Measurements from ENCODE around the gene ALG12. TPM values are rescaled to one million over a fixed set of nuclear protein-coding genes. Genes with fewer than 3 reads are reported as not detected.

The ALG12 gene
- total RNA-seq, 2 donors from 2014 or later, result 19.7 to 26.2 TPM

DNA sequence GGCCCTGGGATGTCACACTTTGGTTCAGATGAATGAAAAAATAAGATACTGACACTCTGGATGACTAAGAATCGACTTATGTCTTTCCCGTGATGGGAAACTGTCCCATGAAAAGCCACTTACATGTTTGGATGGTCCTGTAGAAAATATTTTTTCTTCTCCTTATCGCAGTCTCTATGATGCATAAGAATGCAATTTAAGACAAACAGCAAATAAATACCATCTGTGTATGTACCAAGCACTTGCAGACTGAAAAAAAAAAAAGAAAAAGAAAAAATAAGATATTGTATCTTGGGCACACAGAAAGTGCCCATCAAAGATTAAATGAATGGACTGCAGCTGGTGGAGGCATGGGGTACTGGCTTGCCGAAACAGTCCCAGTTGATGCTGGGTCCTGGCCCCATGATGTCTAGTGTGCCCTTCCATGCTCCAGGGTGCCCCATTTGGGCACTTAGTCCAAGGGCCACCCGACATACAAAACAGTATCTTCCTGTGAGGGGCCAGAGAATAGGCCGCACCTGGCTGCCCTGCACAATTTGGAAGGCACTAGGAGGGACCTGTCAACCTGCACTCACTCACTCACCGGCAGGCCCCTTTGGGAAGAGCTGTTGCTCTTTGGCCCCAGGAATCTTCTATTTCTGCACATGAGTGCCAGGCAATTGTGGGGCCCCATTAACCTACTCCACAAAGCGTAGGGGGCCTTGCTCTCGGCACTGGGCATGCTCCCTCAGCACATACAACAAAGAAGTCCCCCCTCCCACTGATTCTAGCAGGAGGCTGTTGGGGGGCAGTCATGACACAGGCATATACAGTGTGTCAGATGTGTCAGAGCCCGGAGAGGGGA lies 67.1 kb downstream of the ALG12 start:
- no peak overlapping the region for H3K4me3 ChIP-seq (ENCODE audit: low read length)
- no peaks in the 10 kb centered on the region for H3K36me3 ChIP-seq (ENCODE audit: control insufficient read depth, insufficient read depth, low read length)
- H3K36me3 Mint-ChIP-seq (ENCODE audit: low read depth), result no peaks in the 10 kb centered on the region
- DNase-seq, result peak; percentile 29
- 74 to 78% methylated on average over 7 to 10 of the region's 10 CpGs for WGBS, 2 experiments (ENCODE audit: insufficient coverage in 1 of 2, insufficient read length in 1 of 2)
- H3K27me3 ChIP-seq (ENCODE audit: control insufficient read depth, insufficient read depth, low read length, poor library complexity, severe bottlenecking), result peaks cover 66% of the 10 kb centered on the region
- no peak overlapping the region for H3K27ac Mint-ChIP-seq
- H3K9me3 Mint-ChIP-seq, result no peaks in the 10 kb centered on the region
- peaks cover 18% of the 10 kb centered on the region for H3K4me1 Mint-ChIP-seq
- H3K27ac ChIP-seq (ENCODE audit: low read depth, low read length), result no peak overlapping the region
- H3K27me3 Mint-ChIP-seq (ENCODE audit: insufficient read depth), result peaks cover 61% of the 10 kb centered on the region
- peak overlapping the region; percentile 22 for H3K4me3 Mint-ChIP-seq
- no peak overlapping the region for H3K9ac ChIP-seq (ENCODE audit: extremely low read depth, low read length, poor library complexity, severe bottlenecking)
- H3K9me3 ChIP-seq (ENCODE audit: control insufficient read depth, low read length), result no peaks in the 10 kb centered on the region
- peaks cover 2% of the 10 kb centered on the region for H3K4me1 ChIP-seq (ENCODE audit: control insufficient read depth, insufficient read depth, low read length)
- TF ChIP-seq, protein P1, sequence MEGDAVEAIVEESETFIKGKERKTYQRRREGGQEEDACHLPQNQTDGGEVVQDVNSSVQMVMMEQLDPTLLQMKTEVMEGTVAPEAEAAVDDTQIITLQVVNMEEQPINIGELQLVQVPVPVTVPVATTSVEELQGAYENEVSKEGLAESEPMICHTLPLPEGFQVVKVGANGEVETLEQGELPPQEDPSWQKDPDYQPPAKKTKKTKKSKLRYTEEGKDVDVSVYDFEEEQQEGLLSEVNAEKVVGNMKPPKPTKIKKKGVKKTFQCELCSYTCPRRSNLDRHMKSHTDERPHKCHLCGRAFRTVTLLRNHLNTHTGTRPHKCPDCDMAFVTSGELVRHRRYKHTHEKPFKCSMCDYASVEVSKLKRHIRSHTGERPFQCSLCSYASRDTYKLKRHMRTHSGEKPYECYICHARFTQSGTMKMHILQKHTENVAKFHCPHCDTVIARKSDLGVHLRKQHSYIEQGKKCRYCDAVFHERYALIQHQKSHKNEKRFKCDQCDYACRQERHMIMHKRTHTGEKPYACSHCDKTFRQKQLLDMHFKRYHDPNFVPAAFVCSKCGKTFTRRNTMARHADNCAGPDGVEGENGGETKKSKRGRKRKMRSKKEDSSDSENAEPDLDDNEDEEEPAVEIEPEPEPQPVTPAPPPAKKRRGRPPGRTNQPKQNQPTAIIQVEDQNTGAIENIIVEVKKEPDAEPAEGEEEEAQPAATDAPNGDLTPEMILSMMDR (conservative IDR thresholded peaks at IDR 0.05), result no peak

Small RNA genes within 50 kb of the gene (microRNA-seq; reads per million reads assigned to microRNA genes)
- gene MIR6821 (ENCODE audit: borderline microRNAs expressed), result not detected

Other genes starting within 250 kb of the ALG12 start
- 10 to 100 TPM; 49.5 to 54.9 TPM for gene BRD1, start 90.6 kb downstream of the ALG12 start, total RNA-seq
- gene ZBED4, start 64.6 kb downstream of the ALG12 start, total RNA-seq, result 10 to 100 TPM; 22.0 to 26.6 TPM
- gene CRELD2, start 196 bp upstream of the ALG12 start, total RNA-seq, result 10 to 100 TPM; 39.8 to 62.9 TPM
- 10 to 100 TPM; 31.5 to 36.6 TPM for gene PIM3, start 42.3 kb upstream of the ALG12 start, total RNA-seq
- under 1 TPM in 1 of 2 donors, not detected in 1; 0.15 TPM for gene IL17REL, start 94.3 kb upstream of the ALG12 start, total RNA-seq
- under 1 TPM in 1 of 2 donors, not detected in 1; 0.20 TPM for gene TTLL8, start 139.9 kb upstream of the ALG12 start, total RNA-seq
- under 1 TPM in 1 of 2 donors, not detected in 1; 0.18 TPM for gene MLC1, start 167.0 kb upstream of the ALG12 start, total RNA-seq
- gene MOV10L1, start 171.6 kb upstream of the ALG12 start, total RNA-seq, result under 1 TPM in 1 of 2 donors, not detected in 1; 0.31 TPM

Data from endodermal cell (in vitro differentiated cells).